ENCODE results near the gene CR2.
"Not testable (repeated sequence)": the region's sequence is repeated elsewhere in the genome, so short reads cannot be mapped to it uniquely, and the experiment has no call there.

CR2 gene

DNA sequence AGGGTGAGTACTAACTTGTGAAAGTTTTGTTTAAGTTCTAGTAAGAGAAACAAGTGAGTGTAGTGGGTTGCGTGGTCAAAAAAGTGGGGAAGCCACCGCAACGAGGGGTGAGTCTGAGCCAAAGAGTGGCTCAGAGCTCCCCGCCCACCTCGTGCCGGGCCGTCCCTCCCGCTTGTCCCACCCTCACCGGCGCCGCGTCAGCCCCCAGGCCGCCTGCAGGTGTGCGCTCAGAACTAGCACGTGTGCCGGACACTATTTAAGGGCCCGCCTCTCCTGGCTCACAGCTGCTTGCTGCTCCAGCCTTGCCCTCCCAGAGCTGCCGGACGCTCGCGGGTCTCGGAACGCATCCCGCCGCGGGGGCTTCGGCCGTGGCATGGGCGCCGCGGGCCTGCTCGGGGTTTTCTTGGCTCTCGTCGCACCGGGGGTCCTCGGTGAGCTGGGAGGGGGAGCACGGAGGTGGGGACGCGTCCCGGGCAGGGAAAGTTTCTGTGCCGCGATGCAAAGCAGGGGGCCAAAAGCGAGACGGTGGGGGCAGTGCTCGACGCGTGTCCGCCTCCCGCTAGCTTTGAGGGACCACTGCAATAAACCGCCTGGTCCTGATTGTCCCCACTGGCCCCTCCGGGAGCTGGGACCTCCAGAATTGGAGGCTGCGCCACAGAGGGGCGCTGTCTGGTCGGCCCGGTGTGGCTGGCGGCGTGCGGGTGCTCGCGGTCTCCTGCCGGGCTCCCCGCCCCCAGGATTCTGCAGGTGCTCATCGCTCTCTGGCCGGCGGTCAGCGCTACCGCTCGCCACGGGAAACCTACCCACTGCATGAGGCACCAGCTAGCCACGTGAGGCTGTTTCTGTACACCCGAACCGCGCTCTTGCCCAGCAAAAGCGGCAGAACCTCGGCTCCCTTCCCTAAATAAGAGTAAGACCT, at the start of gene CR2:
TSS of gene CR2 (plus strand) at position 283 of the 919 bp plus-strand sequence. CDS start at position 374, 91 bp downstream.
- no peak for FAIRE-seq
- peak; percentile 71 for DNase-seq (ENCODE audit: low spot score)

DNA sequence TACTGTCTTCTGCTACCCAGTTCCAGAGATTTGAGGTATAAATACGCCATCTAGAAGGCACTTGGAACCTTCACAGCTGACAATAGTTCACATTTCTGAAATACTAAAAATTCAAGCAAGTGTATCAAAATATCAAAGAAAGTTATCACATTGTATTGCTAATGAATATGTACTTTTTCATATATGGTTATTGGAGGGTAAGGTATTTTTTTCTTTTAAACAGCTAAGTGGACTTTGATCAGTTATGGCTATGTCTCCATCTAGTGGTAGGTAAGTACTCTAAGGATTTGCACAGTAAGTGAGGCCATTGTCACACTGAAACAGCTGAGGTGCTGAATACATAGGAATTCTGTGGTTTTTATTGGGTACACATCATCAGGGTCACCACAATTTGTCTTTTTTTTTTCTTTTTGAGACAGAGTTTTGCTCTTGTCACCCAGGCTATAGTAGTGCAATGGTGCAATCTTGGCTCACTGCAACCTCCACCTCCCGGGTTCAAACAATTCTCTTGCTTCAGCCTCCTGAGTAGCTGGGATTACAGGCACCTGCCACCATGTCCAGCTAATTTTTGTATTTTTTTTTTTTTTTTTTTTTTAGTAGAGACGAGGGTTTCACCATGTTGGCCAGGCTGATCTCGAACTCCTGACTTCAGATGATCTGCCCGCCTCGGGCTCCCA, 49.1 kb upstream of the CR2 start:
- DNase-seq (ENCODE audit: low spot score) (peak; percentile 64), FAIRE-seq (no peak)

GRCh38 chr1:207405814-207406213, 48.3 kb upstream of the CR2 start:
- no peak for FAIRE-seq

GRCh38 chr1:207407655-207408260, 46.4 kb upstream of the CR2 start:
- no peak for FAIRE-seq
- no peak for DNase-seq (ENCODE audit: low spot score)

More at GRCh38 chr1:207405814-207406213, 48.3 kb upstream of the CR2 start:
- no peak for DNase-seq (ENCODE audit: low spot score)

DNA sequence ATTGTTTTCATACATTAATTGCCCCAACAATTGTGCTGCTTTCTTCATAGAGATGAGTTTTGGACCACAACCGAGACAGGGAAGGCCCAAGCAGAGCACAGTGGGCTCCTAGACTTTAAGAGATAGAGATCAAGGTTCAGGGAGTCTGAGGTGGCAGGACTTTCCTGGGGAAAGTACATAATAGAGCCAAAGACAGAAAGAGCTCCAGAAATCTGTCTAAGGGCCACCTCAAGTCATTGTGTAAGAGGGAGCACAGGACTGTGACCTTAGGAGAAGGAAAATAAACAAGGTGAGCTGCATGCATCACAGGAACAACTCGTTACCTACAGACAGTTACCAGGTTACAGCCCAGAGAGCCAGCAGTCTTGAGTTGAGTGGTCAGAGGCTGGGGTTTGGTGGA, 41.3 kb upstream of the CR2 start:
- DNase-seq (ENCODE audit: low spot score) (no peak), FAIRE-seq (no peak)

DNA sequence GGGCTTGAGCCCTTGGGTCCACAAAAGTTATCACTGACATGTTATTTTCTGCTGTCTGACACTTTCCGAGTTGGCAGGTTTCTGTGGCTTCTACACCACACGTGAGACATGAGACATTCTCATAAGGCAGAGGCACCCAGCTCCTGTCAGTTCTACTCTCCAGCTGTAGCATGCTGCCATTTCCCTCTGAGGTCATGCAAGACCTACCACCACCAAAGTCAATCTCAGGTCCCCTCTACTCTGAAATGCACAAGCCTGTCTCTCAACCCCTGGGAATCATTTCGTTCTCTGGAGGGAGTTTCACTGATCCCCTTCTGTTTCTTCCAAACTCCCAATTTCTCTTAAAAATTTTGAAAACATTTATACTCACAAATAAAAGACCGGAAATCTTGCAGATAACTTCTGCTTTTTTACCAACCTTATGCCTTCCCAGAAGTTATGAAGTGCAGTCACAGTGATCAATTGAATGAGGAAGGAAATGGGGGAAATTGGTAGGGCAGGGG, 39.5 kb upstream of the CR2 start:
- FAIRE-seq (no peak), DNase-seq (ENCODE audit: low spot score) (no peak)

DNA sequence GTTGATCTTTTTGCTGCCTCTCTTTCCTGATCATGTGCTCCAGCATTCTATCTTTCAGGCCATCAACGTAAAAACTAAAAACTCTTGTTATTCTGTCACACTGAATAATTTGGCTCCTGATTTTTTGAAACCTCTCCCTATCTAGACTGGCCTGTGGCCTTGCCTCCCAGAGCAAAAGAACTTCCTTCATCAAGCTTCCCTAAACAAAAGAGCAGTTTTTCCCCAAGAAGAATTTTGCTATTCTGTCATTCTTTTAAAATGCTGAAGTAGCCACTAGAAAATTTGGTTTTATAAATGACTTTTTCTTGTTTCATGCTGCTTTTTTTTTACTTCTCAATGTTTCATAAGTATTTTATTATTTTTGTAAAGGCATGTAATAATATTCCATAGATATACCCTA, 37.1 kb upstream of the CR2 start:
- FAIRE-seq (no peak), DNase-seq (ENCODE audit: low spot score) (no peak)

- FAIRE-seq (no peak), DNase-seq (ENCODE audit: low spot score) (no peak)
These were observed 35.8 kb upstream of the CR2 start for GRCh38 chr1:207418351-207418750.

GRCh38 chr1:207420109-207420508, 34.0 kb upstream of the CR2 start:
- DNase-seq (ENCODE audit: low spot score) (no peak), FAIRE-seq (no peak)

GRCh38 chr1:207421078-207421477, 33.0 kb upstream of the CR2 start:
- DNase-seq (ENCODE audit: low spot score), result no peak
- no peak for FAIRE-seq

- FAIRE-seq, result no peak
- DNase-seq (ENCODE audit: low spot score), result no peak
These were observed 30.4 kb upstream of the CR2 start for GRCh38 chr1:207423560-207424292.

DNA sequence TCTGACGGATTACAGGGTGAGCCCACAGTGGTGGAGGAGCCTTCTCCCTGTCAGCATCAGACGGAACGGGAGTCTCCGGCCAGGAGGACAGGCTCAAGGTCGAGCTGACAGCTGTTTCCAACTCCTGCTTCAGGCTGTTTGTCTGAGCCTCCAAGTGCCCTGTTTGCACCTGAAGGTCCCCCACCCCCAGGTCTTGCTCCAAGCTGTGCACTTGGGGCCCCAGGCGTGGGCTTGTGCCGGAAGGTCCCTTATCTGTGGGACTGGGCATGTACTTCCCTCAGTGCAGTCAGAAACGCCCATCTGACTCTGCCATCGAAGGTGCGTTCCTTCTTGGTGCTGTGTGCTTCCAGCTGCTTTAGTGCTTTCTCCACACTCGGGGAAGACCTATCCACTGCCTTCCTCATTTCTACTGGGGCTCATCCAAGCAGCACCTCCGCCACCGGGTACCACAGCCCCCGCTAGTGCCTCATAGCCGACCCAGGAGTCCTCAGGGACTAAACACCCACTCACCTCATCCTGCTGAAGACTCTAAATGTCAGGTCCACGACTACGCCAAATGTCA, 29.5 kb upstream of the CR2 start:
- DNase-seq (ENCODE audit: low spot score) (no peak), FAIRE-seq (no peak)

GRCh38 chr1:207427832-207428585, 26.1 kb upstream of the CR2 start:
- DNase-seq (ENCODE audit: low spot score) (no peak), FAIRE-seq (no peak)

GRCh38 chr1:207428783-207429182, 25.3 kb upstream of the CR2 start:
- FAIRE-seq (no peak), DNase-seq (ENCODE audit: low spot score) (no peak)

DNA sequence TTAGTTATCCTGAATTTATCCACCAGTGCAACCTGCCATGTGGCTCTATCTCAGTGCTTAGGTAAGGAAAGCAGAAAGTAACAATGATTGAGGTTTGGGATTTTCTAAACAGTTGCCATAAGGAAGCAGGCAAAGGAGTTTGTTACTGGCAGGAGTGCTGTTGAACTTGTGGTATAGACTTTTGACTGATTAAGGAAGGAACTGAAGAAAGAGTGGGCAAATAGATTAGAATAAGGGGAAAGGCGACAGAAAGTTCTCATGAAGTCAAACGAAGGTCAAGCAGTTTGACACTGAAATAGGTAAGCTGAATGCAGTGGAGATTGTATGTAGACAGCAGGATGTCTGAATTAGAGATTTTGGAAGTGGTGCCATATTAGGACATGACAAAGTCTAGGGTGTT, 24.2 kb upstream of the CR2 start:
- FAIRE-seq, result no peak

GRCh38 chr1:207430602-207431001, 23.5 kb upstream of the CR2 start:
- DNase-seq (ENCODE audit: low spot score), result no peak
- no peak for FAIRE-seq

More for the DNA sequence above, 24.2 kb upstream of the CR2 start:
- DNase-seq (ENCODE audit: low spot score), result no peak

DNA sequence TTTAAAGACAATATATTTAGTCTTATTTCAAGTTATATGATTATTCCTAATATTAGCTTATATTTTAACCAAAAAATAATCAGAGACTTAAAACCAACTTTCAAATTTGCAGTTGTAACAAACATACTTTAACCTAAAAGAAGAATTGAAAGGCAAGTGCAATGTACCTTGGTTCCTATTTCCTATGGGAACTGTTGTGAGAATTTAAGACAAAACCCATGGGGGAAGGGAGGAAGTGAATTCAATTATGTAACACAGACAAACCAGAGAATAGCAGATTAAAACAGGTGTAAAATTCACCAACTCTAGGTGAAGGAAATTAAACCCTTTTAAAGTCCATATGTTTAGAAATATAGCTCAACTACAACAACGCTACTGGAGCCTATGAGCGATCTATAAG, 22.6 kb upstream of the CR2 start:
- DNase-seq (ENCODE audit: low spot score) (no peak), FAIRE-seq (no peak)

DNA sequence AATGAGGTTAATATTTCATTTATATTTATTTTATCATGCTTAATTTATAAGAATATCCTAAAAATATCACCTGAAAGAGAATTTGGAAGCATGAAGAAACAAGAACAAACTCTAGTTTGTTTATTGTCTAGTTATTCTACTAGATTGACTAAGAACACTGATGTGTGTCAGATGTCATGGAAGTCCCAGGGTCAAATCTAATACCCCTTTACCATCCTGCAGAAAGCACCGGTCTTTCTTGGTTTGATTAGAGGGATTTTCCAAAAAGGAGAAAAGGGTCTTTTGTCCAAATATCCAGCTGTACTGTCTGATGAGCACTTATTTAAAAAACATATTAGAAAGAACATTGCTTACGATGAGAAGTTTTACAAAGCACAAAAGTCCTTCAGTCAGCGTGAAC, 20.7 kb upstream of the CR2 start:
- DNase-seq (ENCODE audit: low spot score), result no peak
- no peak for FAIRE-seq

GRCh38 chr1:207436746-207437145, 17.4 kb upstream of the CR2 start:
- FAIRE-seq; DNase-seq (ENCODE audit: low spot score): not testable (repeated sequence)

GRCh38 chr1:207440626-207441025, 13.5 kb upstream of the CR2 start:
- DNase-seq (ENCODE audit: low spot score) (no peak), FAIRE-seq (no peak)
